Activated T-helper 2 cell treated with anti-CD3 and anti-CD28 coated beads, Interferon-gamma antibody, Interleukin-2, Interleukin-4, amounts not matched to agents 10 μg/mL and 5 μg/mL and 100 μg/mL, durations not matched to agents 14 hours and 24 hours and 36 hours (primary cell): ENCODE results near the gene PTPRN2. TPM values are rescaled to one million over a fixed set of nuclear protein-coding genes. Genes with fewer than 3 reads are reported as not detected.

ENCODE experiments used
- DNase-seq: peaks from one replicate; pipeline ENCODE4 v3.0.0; 2021; ENCODE audit warnings: low spot score
- H3K27ac Mint-ChIP-seq: one replicate; pipeline ENCODE4 v1.8.0; 2021; ENCODE audit warnings: mixed read lengths
- H3K27me3 Mint-ChIP-seq: one replicate; pipeline ENCODE4 v1.8.0; 2021; ENCODE audit warnings: low read depth, mixed read lengths
- H3K36me3 Mint-ChIP-seq: one replicate; pipeline ENCODE4 v1.8.0; 2021; ENCODE audit warnings: low read depth, mixed read lengths
- H3K4me1 Mint-ChIP-seq: one replicate; pipeline ENCODE4 v1.8.0; 2021; ENCODE audit warnings: low read depth, mixed read lengths
- H3K4me3 Mint-ChIP-seq: one replicate; pipeline ENCODE4 v1.8.0; 2021; ENCODE audit warnings: low read depth, mild to moderate bottlenecking, moderate library complexity, mixed read lengths
- H3K9me3 Mint-ChIP-seq: one replicate; pipeline ENCODE4 v1.8.0; 2021; ENCODE audit warnings: mixed read lengths
- intact Hi-C: fragments of 100-400 bp; cut with micrococcal nuclease; formaldehyde crosslinking; loops from one replicate; pipeline ENCODE4 v1.15.1; 2023
- total RNA-seq: library from RNA; stranded (reverse); gene quantifications from 2 replicates; pipeline ENCODE4 v1.2.3, GENCODE V29; 2022

Gene PTPRN2
- total RNA-seq, 1 donor from 2014 or later, result 1.3 TPM

DNA sequence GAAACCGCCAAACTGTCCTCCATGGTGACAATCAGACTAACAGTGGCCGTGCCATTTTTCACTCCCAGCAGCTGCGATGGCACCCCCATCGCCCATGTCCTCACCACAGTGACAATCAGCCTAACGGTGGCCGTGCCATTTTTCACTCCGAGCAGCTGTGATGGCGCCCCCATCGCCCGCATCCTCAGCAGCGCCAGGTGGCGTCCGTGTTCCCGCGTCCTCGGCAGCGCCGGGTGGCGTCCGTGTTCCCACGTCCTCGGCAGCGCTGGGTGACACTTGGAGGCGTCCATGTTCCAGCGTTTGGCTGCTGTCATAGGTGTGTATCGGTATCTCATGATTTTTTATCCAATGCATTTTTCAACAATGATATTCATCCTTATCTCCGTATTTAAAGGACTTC is 267.3 kb downstream of the PTPRN2 start:
- Mint-ChIP-seq H3K27me3 (no peaks in the 10 kb centered on the region), H3K9me3 (peaks cover 22% of the 10 kb centered on the region), H3K4me1 (no peaks in the 10 kb centered on the region), H3K27ac (no peak overlapping the region), H3K36me3 (no peaks in the 10 kb centered on the region), H3K4me3 (no peak overlapping the region)
- no peak for DNase-seq
- intact Hi-C loops, result no loop called here

GRCh38 chr7:158318511-158318913 is 269.1 kb downstream of the PTPRN2 start:
- intact Hi-C loops, result no loop called here
- Mint-ChIP-seq H3K9me3 (peaks cover 17% of the 10 kb centered on the region), H3K36me3 (no peaks in the 10 kb centered on the region), H3K4me3 (no peak overlapping the region), H3K27me3 (no peaks in the 10 kb centered on the region), H3K4me1 (no peaks in the 10 kb centered on the region), H3K27ac (no peak overlapping the region)
- no peak for DNase-seq

- intact Hi-C loops, result no loop called here
- no peak for DNase-seq
- Mint-ChIP-seq H3K4me3 (no peak overlapping the region), H3K27me3 (no peaks in the 10 kb centered on the region), H3K27ac (no peak overlapping the region), H3K36me3 (no peaks in the 10 kb centered on the region), H3K4me1 (no peaks in the 10 kb centered on the region), H3K9me3 (peaks cover 20% of the 10 kb centered on the region)
These were observed 270.1 kb downstream of the PTPRN2 start for GRCh38 chr7:158317238-158318205.

DNA sequence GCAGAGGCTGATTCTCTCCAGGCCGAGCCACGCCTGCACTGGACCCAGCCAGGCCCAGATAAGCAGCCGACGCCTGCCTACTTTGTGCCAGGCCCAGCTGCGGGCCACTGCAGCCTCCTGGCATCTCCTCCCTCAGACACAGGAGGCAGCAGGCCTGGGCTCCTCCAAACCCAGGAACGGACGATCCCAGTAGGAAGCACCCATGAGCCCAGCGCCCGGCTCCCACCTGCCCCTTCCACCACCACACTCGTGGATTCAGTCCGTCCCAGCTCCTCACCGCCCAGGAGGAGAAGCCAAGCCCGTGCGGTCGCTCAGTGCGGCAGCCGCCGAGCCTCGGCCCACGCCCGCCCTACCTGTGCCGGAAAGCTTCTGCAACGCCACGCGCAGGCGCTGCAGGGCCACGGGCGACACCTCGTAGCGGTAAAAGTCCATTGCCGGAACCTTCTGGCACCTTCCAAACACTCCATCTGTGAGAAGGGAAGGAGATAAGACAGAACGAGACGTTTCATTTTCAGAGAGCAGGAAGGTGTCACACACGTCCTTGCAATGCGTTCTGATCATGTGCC is 271.1 kb downstream of the PTPRN2 start:
- DNase-seq, result no peak
- H3K36me3 Mint-ChIP-seq, result no peaks in the 10 kb centered on the region
- peaks cover 30% of the 10 kb centered on the region for H3K9me3 Mint-ChIP-seq
- H3K27ac Mint-ChIP-seq, result no peak overlapping the region
- no peaks in the 10 kb centered on the region for H3K27me3 Mint-ChIP-seq
- intact Hi-C loops, result no loop called here
- H3K4me1 Mint-ChIP-seq, result no peaks in the 10 kb centered on the region
- no peak overlapping the region for H3K4me3 Mint-ChIP-seq

DNA sequence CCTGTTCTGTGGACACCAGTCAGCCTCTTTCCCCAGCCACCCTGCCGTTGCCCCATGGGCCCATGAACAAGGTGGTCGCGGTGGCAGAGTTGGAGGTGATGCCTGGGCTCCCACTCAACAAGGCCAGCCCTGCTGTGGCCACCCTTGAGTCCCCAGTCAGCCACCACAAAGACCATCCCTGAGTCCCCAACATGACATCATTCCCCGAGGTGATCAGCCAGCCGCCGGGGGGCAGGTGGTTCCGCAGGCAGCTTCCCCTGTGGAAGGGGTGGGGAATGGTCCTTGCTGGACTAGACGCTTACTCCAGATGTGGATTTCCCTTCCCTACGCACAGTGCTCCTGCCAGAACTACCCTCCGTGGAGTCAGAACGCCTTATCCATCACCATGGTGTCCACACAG is 271.7 kb downstream of the PTPRN2 start:
- H3K4me3 Mint-ChIP-seq, result no peak overlapping the region
- peaks cover 30% of the 10 kb centered on the region for H3K9me3 Mint-ChIP-seq
- H3K4me1 Mint-ChIP-seq, result no peaks in the 10 kb centered on the region
- intact Hi-C loops, result no loop called here
- no peaks in the 10 kb centered on the region for H3K27me3 Mint-ChIP-seq
- no peaks in the 10 kb centered on the region for H3K36me3 Mint-ChIP-seq
- no peak for DNase-seq
- no peak overlapping the region for H3K27ac Mint-ChIP-seq

DNA sequence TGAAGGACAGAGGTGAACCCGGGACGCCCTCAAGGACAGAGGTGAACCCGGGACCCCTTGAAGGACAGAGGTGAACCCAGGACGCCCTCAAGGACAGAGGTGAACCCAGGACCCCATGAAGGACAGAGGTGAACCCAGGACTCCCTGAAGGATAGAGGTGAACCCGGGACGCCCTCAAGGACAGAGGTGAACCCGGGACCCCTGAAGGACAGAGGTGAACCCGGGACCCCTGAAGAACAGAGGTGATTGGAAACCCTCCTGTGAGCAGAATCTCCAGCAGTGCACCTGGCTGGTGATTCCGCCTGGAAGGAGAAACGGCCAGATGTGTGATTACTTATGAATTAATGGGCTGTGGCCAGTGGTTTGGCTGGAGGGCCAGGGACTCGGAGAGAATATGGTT is 272.3 kb downstream of the PTPRN2 start:
- Mint-ChIP-seq H3K4me3 (no peak overlapping the region), H3K27me3 (no peaks in the 10 kb centered on the region), H3K36me3 (no peaks in the 10 kb centered on the region), H3K9me3 (peaks cover 28% of the 10 kb centered on the region), H3K27ac (no peak overlapping the region), H3K4me1 (no peaks in the 10 kb centered on the region)
- intact Hi-C loops, result no loop called here
- no peak for DNase-seq

GRCh38 chr7:158314394-158314793 is 273.2 kb downstream of the PTPRN2 start:
- Mint-ChIP-seq H3K36me3 (no peaks in the 10 kb centered on the region), H3K27ac (no peak overlapping the region), H3K4me1 (no peaks in the 10 kb centered on the region), H3K27me3 (no peaks in the 10 kb centered on the region), H3K4me3 (no peak overlapping the region), H3K9me3 (peaks cover 33% of the 10 kb centered on the region)
- DNase-seq, result no peak
- intact Hi-C loops, result no loop called here

GRCh38 chr7:158313931-158314330 is 273.7 kb downstream of the PTPRN2 start:
- H3K4me1 Mint-ChIP-seq, result no peaks in the 10 kb centered on the region

DNA sequence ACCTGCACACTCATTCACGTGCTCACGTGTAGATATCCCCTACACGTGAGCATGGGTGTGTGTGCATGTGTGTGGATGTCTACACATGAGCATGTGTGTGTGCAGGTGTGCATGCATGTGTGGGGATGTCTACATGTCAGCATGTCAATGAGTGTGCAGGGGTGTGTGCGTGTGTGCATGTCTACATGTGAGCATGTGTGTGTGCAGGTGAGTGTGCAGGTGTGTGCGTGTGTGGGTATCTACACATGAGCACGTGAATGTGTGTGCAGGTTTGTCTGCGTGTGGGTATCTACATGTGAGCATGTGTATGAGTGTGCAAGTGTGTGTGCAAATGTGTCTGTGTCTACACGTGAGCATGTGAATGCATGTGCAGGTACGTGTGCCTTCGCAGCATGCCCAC is 274.8 kb downstream of the PTPRN2 start:
- no peak for DNase-seq
- intact Hi-C loops, result no loop called here
- H3K4me3 Mint-ChIP-seq, result no peak overlapping the region
- no peak overlapping the region for H3K27ac Mint-ChIP-seq
- no peaks in the 10 kb centered on the region for H3K4me1 Mint-ChIP-seq
- peaks cover 45% of the 10 kb centered on the region for H3K9me3 Mint-ChIP-seq
- H3K27me3 Mint-ChIP-seq, result no peaks in the 10 kb centered on the region
- no peaks in the 10 kb centered on the region for H3K36me3 Mint-ChIP-seq

More at GRCh38 chr7:158313931-158314330, 273.7 kb downstream of the PTPRN2 start:
- intact Hi-C loops, result no loop called here
- Mint-ChIP-seq H3K4me3 (no peak overlapping the region), H3K27me3 (no peaks in the 10 kb centered on the region), H3K9me3 (peaks cover 38% of the 10 kb centered on the region), H3K27ac (no peak overlapping the region), H3K36me3 (no peaks in the 10 kb centered on the region)
- no peak for DNase-seq

DNA sequence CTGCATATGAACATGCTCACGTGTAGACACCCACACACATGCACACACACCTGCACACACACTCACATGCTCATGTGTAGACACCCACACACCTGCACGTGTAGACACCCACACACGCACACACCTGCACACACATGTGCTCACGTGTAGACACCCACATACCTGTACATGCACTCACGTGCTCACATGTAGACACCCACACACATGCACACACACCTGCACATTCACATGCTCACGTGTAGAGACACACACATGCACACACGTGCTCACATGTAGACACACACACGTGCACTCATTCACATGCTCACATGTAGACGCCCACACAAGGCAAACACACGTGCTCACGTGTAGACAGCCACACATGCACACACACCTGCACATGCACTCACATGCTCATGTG is 275.8 kb downstream of the PTPRN2 start:
- H3K4me1 Mint-ChIP-seq, result no peaks in the 10 kb centered on the region
- H3K27me3 Mint-ChIP-seq, result no peaks in the 10 kb centered on the region
- H3K36me3 Mint-ChIP-seq, result no peaks in the 10 kb centered on the region
- H3K9me3 Mint-ChIP-seq, result peaks cover 50% of the 10 kb centered on the region
- intact Hi-C loops, result no loop called here
- no peak for DNase-seq
- no peak overlapping the region for H3K4me3 Mint-ChIP-seq
- no peak overlapping the region for H3K27ac Mint-ChIP-seq

- H3K27me3 Mint-ChIP-seq, result no peaks in the 10 kb centered on the region
These were observed 276.5 kb downstream of the PTPRN2 start for GRCh38 chr7:158310924-158311666.

DNA sequence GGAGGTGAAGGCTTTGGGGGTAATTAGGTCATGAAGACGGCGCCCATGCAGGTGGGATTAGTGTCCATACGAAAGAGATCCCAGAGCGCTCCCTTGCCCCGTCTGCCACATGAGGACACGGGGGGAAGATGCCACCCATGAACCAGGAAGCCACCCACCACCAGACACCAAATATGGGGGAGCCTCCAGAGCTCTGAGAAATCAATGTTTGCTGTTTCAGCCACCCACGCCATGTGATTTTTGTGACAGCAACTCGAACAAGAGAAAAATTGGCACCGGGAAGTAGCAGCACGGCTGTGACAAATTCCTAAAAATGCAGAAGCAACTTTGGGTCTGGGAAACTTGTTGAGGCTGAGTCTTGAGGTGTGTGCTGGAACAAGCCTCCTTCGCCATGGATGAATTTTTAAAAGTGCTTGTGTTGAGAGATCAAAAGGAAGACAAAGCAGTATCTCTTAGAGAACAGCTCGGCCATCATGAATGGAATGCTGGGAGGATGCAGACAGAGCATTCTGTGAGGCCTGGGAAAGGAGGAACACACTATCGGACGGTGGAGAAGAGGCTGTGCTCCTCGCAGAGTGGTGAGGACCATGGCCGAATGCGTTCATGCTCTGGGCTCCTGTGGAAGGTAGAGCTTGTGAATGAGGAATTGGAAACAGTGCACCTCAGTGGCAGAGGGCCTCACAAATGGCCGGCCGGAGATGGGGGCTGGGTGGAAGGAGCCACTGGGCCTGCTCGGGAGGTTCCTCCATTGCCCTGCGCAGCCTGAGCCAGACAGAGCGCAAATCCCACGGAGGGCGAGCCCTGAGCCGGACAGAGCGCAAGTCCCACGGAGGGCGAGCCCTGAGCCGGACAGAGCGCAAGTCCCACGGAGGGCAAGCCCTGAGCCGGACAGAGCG is 277.5 kb downstream of the PTPRN2 start:
- intact Hi-C loops, result no loop called here
- Mint-ChIP-seq H3K4me3 (no peak overlapping the region), H3K27me3 (no peaks in the 10 kb centered on the region), H3K4me1 (no peaks in the 10 kb centered on the region), H3K36me3 (no peaks in the 10 kb centered on the region), H3K9me3 (peaks cover 52% of the 10 kb centered on the region), H3K27ac (no peak overlapping the region)
- DNase-seq, result no peak

More at GRCh38 chr7:158310924-158311666, 276.5 kb downstream of the PTPRN2 start:
- DNase-seq, result no peak
- intact Hi-C loops, result no loop called here
- Mint-ChIP-seq H3K4me3 (no peak overlapping the region), H3K4me1 (no peaks in the 10 kb centered on the region), H3K9me3 (peaks cover 55% of the 10 kb centered on the region), H3K27ac (no peak overlapping the region), H3K36me3 (no peaks in the 10 kb centered on the region)
